ENCODE measurements around the gene DENND2A.

Gene DENND2A

DNA sequence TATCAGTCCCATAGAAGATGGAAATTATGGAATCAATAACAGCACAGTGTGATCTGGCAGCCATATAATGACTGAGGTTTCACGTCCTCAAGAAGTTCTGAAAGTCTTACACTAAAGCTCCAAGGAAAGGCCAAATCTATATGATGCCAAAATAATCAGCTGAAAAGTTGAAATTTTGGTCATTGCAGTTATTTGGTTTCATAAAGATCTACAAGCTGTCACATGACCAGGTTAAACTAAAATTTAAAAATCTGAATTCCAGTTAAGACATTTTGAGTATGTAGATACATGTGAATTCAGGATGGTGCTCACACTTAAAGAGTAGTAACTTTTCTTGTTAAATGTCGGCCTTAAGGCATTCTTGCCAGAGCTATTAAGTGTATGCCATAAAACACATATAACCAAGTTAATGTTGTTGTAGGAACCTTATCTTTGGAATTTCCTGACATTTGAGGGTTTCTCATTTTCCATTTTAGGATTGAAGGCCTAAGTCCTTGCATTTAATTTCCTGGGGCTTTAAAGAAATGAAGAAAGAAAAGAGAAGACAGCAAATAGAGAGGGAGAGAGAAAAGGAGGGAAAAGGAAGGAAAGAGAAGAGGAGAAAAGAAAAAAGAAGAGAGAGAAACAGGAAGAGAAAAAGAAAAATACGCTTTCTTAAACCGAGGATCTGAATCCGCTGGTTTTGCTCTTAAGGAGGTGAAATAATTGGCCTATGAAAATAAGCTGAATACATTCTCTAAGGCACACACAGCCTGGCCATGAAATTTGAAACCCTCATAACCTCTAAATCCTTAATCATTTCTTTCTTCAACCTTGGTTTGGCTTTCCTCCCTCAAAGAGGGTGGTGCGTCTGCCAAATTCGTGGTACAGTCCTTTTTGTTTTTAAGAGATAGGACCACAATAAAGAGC, 43.8 kb downstream of the DENND2A start:
- DNase-seq (ENCODE audit: low read depth in 1 of 2, low spot score in 1 of 2) = no peak
- in situ Hi-C loops (cut with HindIII; ENCODE audit: low pct_unique_long_range_greater_than_20kb, low sequenced_read_pairs) = no loop called here
- no peak for TF ChIP-seq JUND (IDR thresholded peaks at IDR 0.05; ENCODE audit: low read depth)

DNA sequence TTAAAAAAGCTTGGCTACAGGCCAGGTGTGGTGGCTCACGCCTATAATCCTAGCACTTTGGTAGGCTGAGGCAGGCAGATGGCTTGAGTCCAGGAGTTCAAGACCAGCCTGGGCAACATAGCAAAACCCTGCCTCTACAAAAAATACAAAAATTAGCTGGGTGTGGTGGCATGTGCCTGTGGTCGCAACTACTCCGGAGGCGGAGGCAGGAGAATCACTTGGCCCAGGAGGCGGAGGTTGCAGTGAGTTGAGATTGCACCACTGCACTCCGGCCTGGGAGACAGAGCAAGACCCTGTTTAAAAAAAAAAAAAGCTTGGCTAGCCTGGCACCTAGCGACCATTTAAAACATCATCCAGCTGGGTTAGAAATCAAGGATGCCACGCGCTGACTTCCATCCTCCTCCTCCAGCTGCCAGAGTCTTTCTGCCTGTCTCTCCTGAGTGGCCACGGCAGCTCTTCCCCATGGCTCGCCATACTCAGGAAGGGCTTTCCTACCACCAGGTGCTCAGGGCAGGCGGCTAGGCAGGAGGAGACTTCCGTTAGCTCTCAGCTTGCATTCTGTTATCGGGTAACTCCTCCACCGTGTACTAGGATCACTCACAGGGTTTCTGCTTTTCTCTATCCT, 45.0 kb downstream of the DENND2A start:
- no peak for TF ChIP-seq JUND (IDR thresholded peaks at IDR 0.05; ENCODE audit: low read depth)
- no peak for DNase-seq (ENCODE audit: low read depth in 1 of 2, low spot score in 1 of 2)
- in situ Hi-C loops (cut with HindIII; ENCODE audit: low pct_unique_long_range_greater_than_20kb, low sequenced_read_pairs) = no loop called here

DNA sequence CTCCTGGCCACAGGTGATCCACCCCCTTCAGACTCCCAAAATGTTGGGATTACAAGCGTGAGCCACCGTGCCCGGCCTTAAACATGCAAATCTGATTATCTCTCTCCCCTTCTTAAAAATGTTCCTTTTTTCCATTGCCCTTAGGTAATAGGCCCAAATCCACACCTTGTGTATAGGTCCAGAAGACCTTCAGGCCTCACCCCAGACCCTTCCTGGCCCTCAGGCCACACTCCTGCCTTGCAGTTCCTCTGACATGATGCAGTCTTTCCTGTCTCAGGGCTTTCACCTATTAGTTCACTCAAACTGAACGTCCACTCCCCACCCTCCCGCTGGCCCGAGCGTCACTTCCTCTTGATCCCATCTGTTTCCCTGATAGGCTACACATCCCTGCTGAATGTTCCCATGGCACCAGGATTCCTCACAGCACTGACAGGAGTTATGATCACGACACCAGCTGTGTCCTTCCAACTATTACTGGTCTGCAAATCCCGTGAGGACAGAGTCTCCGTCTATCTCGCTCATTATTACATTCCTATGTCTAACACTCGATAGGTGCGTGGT, 46.4 kb downstream of the DENND2A start:
- in situ Hi-C loops (cut with HindIII; ENCODE audit: low pct_unique_long_range_greater_than_20kb, low sequenced_read_pairs) = no loop called here
- DNase-seq (ENCODE audit: low read depth in 1 of 2, low spot score in 1 of 2) = no peak
- no peak for TF ChIP-seq JUND (IDR thresholded peaks at IDR 0.05; ENCODE audit: low read depth)

DNA sequence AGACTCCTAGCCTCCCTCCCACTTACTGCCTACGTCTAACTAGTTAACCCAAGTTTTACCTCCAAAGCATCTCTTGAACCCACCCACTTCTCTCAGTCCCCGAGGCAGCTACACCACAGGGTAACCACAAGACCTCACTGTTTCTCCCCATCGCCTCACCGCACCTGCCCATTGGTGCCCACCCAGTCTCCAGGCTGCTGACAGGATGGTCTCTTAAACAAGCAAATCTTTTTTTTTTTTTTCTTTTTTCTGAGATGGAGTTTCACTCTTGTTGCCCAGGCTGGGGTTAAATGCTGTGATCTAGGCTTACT, 47.0 kb downstream of the DENND2A start:
- TF ChIP-seq JUND (IDR thresholded peaks at IDR 0.05; ENCODE audit: low read depth) = no peak
- DNase-seq (ENCODE audit: low read depth in 1 of 2, low spot score in 1 of 2) = no peak
- in situ Hi-C loops (cut with HindIII; ENCODE audit: low pct_unique_long_range_greater_than_20kb, low sequenced_read_pairs) = no loop called here

DNA sequence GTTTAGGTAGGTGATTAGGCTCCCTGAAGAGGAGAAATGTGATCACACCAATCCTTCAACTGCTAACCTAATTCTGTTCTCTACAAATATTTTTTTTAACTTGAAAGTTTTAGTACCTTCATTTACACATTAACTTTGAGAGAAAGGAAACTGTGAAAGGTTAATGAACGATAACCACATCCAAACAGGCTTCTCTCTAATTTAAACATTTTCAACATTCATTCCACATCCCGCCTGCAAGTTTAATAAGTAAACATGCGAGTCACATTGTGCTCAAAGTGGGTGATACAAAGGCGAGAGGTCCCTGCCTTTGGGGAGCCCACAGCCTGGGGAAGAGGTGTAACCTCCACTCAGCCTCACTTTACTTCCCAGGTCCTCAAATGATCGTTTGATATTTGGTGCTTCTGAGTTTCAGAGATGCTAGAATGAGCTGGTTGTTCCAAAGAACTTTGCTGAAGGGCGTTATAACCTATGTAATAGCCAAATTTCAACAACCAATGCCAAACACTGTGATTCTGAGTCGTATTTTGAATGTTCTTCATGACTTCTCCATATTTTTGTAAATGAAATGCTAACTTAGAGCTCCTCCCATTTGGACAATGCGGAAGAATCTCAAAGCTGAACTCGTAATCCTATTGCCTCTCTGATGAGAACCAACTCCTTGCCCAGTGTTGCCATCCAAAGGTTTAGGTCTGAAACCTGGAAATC, 47.5 kb downstream of the DENND2A start:
- TF ChIP-seq JUND (IDR thresholded peaks at IDR 0.05; ENCODE audit: low read depth) = no peak
- in situ Hi-C loops (cut with HindIII; ENCODE audit: low pct_unique_long_range_greater_than_20kb, low sequenced_read_pairs) = no loop called here
- DNase-seq (ENCODE audit: low read depth in 1 of 2, low spot score in 1 of 2) = no peak

DNA sequence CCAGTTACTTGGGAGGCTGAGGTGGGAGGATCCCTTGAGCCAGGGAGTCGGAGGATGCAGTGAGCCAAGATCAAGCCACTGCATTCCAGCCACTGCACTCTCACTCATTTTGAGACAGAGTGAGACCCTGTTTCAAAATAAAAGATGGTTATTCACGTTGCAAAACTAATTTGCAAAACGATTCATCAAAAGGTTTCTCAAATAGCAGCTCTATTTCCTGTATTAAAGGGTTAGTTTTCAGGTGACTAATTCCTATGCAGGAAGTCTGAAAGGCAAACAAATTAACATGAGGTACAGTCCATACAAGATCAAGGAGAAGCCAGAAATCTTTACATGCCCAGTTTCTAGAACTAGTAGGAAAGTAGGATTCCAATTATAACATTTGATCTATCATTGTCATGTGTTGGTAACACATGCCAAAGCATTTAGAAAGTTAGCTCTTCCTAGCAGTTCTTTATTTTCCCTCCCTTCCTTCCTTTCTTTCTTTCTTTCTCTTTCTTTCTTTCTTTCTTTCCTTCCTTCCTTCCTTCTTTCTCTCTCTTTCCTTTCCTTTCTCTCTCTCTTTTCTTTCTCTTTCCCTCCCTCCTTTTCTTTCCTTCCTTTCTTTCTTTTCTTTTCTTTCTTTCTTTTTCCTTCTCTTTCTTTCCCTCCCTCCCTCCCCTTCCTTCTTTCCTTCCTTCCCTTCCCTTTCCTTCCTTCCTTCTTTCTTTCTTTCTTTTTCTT, 49.3 kb downstream of the DENND2A start:
- TF ChIP-seq JUND (IDR thresholded peaks at IDR 0.05; ENCODE audit: low read depth) = no peak
- no peak for DNase-seq (ENCODE audit: low read depth in 1 of 2, low spot score in 1 of 2)
- in situ Hi-C loops (cut with HindIII; ENCODE audit: low pct_unique_long_range_greater_than_20kb, low sequenced_read_pairs) = no loop called here

GRCh38 chr7:140587243-140587642, 53.4 kb downstream of the DENND2A start:
- DNase-seq (ENCODE audit: low read depth in 1 of 2, low spot score in 1 of 2) = no peak
- TF ChIP-seq JUND (IDR thresholded peaks at IDR 0.05; ENCODE audit: low read depth) = no peak
- in situ Hi-C loops (cut with HindIII; ENCODE audit: low pct_unique_long_range_greater_than_20kb, low sequenced_read_pairs) = no loop called here

GRCh38 chr7:140586516-140586915, 54.1 kb downstream of the DENND2A start:
- in situ Hi-C loops (cut with HindIII; ENCODE audit: low pct_unique_long_range_greater_than_20kb, low sequenced_read_pairs) = no loop called here
- no peak for DNase-seq (ENCODE audit: low read depth in 1 of 2, low spot score in 1 of 2)
- no peak for TF ChIP-seq JUND (IDR thresholded peaks at IDR 0.05; ENCODE audit: low read depth)

DNA sequence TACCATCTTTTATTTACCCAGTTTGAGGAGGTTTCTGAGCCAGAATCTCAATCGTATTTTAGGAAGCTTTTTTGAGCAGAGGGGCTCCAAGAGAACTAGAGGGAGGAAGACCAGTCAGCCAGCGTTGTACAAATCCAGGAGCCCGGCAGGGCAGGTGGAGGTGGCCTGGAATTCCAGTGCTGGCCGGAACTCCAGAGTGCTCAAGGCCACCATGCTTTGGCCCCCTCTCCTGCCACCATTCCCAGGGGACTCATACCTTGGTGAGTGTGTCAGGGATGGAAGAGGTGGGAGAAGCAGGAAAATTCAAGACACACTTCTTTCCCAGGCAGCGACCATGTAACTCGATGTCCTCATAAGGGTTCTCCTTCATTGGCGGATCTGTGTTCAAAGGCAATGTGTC, 55.3 kb downstream of the DENND2A start:
- in situ Hi-C loops (cut with HindIII; ENCODE audit: low pct_unique_long_range_greater_than_20kb, low sequenced_read_pairs) = no loop called here
- no peak for TF ChIP-seq JUND (IDR thresholded peaks at IDR 0.05; ENCODE audit: low read depth)
- DNase-seq (ENCODE audit: low read depth in 1 of 2, low spot score in 1 of 2) = no peak

DNA sequence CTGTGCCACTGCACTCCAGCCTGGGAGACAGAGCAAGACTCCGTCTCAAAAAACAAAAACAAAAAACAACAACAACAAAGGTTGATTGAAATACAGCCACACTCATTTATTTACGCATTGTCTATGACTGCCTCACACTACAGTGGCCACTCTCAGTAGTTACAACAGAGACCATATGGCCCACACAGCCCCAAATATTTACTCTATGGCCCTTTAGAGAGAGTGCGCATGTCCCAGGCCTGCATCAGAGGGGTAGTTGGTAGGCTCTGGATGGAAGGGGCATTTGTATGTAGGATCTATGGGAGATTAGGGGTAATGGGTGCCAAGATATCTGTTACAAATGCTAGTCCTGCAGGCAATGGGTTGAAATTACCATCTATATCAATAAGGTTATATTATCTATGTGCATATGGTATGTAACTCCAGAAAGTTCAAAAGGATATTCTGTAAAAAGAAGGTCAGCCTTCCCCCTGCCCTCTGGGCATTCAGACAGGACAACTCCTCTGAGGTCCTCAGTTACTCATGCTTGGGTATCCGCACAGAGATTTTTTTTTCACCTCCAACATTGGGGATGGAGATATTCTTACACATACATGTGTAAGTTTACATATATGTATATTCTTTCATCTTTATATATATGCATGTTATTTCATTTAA, 56.3 kb downstream of the DENND2A start:
- no peak for TF ChIP-seq JUND (IDR thresholded peaks at IDR 0.05; ENCODE audit: low read depth)
- no peak for DNase-seq (ENCODE audit: low read depth in 1 of 2, low spot score in 1 of 2)
- in situ Hi-C loops (cut with HindIII; ENCODE audit: low pct_unique_long_range_greater_than_20kb, low sequenced_read_pairs) = no loop called here

GRCh38 chr7:140581411-140581810, 59.2 kb downstream of the DENND2A start:
- in situ Hi-C loops (cut with HindIII; ENCODE audit: low pct_unique_long_range_greater_than_20kb, low sequenced_read_pairs) = no loop called here
- no peak for DNase-seq (ENCODE audit: low read depth in 1 of 2, low spot score in 1 of 2)
- no peak for TF ChIP-seq JUND (IDR thresholded peaks at IDR 0.05; ENCODE audit: low read depth)

GRCh38 chr7:140577651-140578050, 63.0 kb downstream of the DENND2A start:
- in situ Hi-C loops (cut with HindIII; ENCODE audit: low pct_unique_long_range_greater_than_20kb, low sequenced_read_pairs) = no loop called here
- no peak for TF ChIP-seq JUND (IDR thresholded peaks at IDR 0.05; ENCODE audit: low read depth)

More at GRCh38 chr7:140577651-140578050, 63.0 kb downstream of the DENND2A start:
- no peak for DNase-seq (ENCODE audit: low read depth in 1 of 2, low spot score in 1 of 2)
